Activated CD8-positive, alpha-beta memory T cell treated with anti-CD3 and anti-CD28 coated beads, Interleukin-2, amount 50 U/mL, for 24 hours (primary cell): ENCODE results near the gene DCDC2B.
A peak's percentile ranks its signal among the peaks of the same experiment; 100 is the strongest.

ENCODE experiments used
- DNase-seq: peaks from one replicate; pipeline ENCODE4 v3.0.0-alpha.2; 2020; ENCODE audit errors: extremely low read depth

The DCDC2B gene

DNA sequence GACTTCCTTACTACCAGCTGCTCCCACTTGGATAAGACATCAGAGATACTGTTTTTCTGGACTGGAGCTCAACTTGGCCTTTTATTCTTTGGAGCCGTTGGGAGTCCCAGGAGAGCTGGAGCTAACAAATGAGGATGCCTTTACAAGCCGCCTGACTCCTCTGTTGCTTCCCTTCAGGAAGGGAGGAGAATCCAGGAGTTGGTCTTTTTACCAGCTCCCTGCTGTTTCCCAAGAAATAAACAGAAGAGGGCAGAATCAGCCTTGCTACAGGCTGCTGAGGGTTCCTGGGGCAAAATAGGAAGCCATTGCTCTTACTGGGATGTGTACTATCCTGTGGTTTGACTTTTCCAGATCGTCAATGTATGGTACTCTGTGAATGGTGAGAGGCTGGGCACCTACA is 14.8 kb downstream of the DCDC2B start:
- no peak for DNase-seq

DNA sequence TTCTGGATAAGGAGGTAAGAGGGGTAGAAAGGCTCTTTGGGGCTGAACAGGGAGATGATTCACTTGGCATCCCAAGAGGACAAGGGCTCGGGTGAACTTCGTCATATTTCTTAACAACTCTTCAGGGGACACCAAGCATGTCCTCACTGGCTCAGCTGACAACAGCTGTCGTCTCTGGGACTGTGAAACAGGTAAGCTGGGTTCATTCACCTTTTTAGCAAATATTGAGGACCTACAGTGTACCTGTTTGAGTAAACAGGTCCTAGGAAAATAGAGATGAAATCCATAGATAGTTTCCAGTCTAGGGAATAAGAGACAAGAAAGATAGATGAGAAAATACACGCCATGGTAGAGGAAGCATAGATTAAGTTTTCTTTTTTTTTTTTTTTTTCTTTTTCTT is 15.4 kb downstream of the DCDC2B start:
- no peak for DNase-seq

- DNase-seq, result no peak
Measured at GRCh38 chr1:32228771-32229170, 19.9 kb downstream of the DCDC2B start.

DNA sequence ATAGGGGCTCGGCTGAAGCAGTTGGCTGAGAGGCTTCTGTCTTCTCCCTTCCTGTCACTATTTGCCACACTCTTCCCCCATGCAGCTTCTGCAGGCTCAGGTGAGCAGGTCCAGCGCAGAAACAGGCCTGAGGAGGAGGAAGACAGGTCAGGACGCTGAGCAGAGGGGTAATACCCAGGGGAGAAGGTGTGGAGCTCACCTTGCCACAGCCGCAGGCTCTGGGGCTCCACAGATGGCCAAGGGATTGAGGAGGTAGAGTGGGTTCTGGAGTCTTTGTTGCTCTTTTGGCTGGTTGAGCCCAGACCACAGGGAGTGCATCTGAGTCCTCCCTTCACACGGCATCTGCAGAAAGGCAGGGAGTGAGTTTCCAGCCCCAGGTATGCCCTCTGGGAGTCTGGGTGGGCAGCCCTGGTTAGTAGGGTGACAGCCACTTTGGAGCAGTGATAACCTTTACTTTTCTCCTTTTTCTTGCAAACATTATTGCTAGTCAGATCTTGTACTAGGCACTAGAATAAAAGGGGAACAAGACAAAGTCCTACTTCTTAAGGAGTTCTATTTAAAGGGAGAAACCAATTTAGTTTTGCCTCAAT is 23.0 kb downstream of the DCDC2B start:
- DNase-seq, result no peak

DNA sequence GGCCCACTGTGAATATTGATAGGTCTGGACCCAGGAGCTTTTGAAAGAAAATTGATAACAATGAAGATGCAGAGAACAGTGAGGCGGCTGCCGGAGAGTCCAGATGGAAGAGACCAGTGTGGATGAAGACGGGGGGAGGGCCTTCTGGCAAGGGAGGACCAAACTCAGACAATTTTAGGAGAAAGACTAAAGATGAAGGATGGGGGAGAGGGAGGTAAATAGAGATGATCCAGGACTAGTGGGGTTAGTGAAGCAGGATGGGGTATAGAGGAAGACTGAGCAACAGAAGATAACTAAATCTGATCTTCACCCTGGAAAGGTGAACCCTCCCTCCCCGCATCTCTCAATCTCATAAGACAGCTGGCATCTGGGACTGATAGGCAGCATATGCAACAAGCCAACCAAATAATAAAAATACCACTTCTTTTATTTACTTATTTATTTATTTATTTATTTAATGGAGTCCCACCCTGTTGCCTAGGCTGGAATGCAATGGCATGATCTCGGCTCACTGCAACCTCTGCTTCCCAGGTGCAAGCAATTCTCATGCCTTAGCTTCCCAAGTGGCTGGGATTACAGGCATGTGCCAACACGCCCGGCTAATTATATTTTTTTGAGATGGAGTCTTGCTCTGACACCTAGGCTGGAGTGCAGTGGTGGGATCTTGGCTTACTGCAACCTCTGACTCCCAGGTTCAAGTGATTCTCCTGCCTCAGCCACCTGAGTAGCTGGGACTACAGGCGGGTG is 23.8 kb downstream of the DCDC2B start:
- no peak for DNase-seq

- DNase-seq, result no peak
Measured at GRCh38 chr1:32234792-32235191, 25.9 kb downstream of the DCDC2B start.

GRCh38 chr1:32239337-32239736 is 30.4 kb downstream of the DCDC2B start:
- DNase-seq, result no peak

GRCh38 chr1:32239790-32240139 is 30.9 kb downstream of the DCDC2B start:
- no peak for DNase-seq

- no peak for DNase-seq
Measured at GRCh38 chr1:32240140-32240951, 31.5 kb downstream of the DCDC2B start.

- no peak for DNase-seq
Measured at GRCh38 chr1:32241001-32241763, 32.3 kb downstream of the DCDC2B start.

DNA sequence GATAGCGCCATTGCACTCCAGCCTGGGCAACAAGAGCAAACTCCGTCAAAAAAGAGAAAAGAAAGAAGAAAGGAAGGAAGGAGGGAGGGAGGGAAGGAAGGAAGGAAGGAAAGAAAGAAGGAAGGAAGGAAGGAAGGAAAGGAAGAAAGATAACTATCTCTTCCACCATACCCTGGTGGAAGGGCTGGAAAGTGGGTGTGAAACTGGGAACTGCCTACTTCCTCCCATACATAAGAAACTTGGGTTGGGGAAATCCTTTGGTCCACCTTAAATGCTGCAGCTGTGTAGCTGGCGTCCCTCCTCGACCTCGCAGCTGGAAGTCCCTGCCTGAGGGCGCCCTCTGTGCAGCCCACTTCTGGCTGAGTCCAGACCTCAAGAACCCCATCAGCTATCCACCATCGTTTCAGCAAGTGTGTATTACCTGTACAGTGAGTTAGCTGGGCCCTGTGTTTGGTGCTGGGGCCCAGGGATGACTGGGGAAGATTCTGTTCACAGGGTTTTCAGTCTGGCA is 33.5 kb downstream of the DCDC2B start:
- no peak for DNase-seq

- no peak for DNase-seq
Measured at GRCh38 chr1:32246888-32247273, 38.0 kb downstream of the DCDC2B start, which contains the start of gene FAM167B. FAM167B (plus strand) TSS chr1:32247222; CDS start chr1:32247422, 200 bp downstream.

DNA sequence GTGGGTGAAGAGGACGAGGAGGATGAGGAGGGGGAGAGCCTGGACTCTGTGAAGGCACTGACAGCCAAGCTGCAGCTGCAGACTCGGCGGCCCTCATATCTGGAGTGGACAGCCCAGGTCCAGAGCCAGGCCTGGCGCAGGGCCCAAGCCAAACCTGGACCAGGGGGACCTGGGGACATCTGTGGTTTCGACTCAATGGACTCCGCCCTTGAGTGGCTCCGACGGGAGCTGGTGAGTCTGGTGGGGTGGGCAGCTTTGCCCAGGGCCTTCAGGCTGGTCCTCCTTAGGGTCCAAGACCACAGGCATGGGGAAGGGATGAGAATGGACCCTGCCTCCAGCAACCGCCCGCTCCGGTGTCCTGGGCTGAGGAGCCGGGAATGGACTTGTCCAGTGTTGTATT is 38.6 kb downstream of the DCDC2B start:
- no peak for DNase-seq

GRCh38 chr1:32247983-32248889 is 39.3 kb downstream of the DCDC2B start:
- DNase-seq, result peak; percentile 51

- DNase-seq, result peak; percentile 65
Measured at GRCh38 chr1:32249831-32250525, 41.1 kb downstream of the DCDC2B start.

- no peak for DNase-seq
Measured at GRCh38 chr1:32250893-32251716, 42.2 kb downstream of the DCDC2B start, which contains the start of gene LCK. LCK (plus strand) TSS chr1:32251265; CDS start chr1:32274330, 23,065 bp downstream.

GRCh38 chr1:32255072-32256071 is 46.5 kb downstream of the DCDC2B start:
- DNase-seq, result no peak
